ENCODE data around the gene PHACTR1. TPM values are rescaled to one million over a fixed set of nuclear protein-coding genes. Genes with fewer than 3 reads are reported as not detected.

The PHACTR1 gene
- total and polyA plus RNA-seq, 4 donors: 0.31 to 1.5 (median 0.79) TPM

- TF ChIP-seq HNF4G (IDR thresholded peaks at IDR 0.05) (no peak), NR2F2 (IDR thresholded peaks at IDR 0.05) (no peak)
- TF ChIP-seq, protein P1, sequence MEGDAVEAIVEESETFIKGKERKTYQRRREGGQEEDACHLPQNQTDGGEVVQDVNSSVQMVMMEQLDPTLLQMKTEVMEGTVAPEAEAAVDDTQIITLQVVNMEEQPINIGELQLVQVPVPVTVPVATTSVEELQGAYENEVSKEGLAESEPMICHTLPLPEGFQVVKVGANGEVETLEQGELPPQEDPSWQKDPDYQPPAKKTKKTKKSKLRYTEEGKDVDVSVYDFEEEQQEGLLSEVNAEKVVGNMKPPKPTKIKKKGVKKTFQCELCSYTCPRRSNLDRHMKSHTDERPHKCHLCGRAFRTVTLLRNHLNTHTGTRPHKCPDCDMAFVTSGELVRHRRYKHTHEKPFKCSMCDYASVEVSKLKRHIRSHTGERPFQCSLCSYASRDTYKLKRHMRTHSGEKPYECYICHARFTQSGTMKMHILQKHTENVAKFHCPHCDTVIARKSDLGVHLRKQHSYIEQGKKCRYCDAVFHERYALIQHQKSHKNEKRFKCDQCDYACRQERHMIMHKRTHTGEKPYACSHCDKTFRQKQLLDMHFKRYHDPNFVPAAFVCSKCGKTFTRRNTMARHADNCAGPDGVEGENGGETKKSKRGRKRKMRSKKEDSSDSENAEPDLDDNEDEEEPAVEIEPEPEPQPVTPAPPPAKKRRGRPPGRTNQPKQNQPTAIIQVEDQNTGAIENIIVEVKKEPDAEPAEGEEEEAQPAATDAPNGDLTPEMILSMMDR (IDR thresholded peaks at IDR 0.05; ENCODE audit: low read depth, low read length, missing input control): no peak
Observed at GRCh38 chr6:12984776-12985175, 268.2 kb downstream of the PHACTR1 start (continued).

- Histone ChIP-seq H3K9ac (ENCODE audit: low read depth in 1 of 2, low read length in 2 of 2) (no peak overlapping the region), H3K4me1 (ENCODE audit: control insufficient read depth in 4 of 4, insufficient read depth in 4 of 4, low read length in 3 of 4) (no peaks in the 10 kb centered on the region), H3K27ac (ENCODE audit: low read depth in 1 of 2, low read length in 2 of 2) (no peak overlapping the region), H3K36me3 (ENCODE audit: control insufficient read depth in 4 of 4, insufficient read depth in 3 of 4, low read depth in 1 of 4, low read length in 3 of 4) (no peaks in the 10 kb centered on the region), H3K4me3 (ENCODE audit: low read depth in 1 of 3, low read length in 3 of 3) (no peak overlapping the region), H3K9me3 (ENCODE audit: control insufficient read depth in 4 of 4, low read length in 3 of 4) (no peaks in the 10 kb centered on the region), H3K27me3 (ENCODE audit: control insufficient read depth in 4 of 4, insufficient read depth in 4 of 4, low read length in 3 of 4) (peaks cover 0 to 3% (median 0%) of the 10 kb centered on the region in 4 donors)
- DNase-seq (ENCODE audit: low spot score): no peak
- TF ChIP-seq GABPA (IDR thresholded peaks at IDR 0.05 in 1 of 2, conservative IDR thresholded peaks at IDR 0.05 in 1 of 2) (no peak), FOXA1 (IDR thresholded peaks at IDR 0.05) (no peak), HNF4A (conservative IDR thresholded peaks at IDR 0.05) (no peak), HNF4G (IDR thresholded peaks at IDR 0.05) (no peak), YY1 (IDR thresholded peaks at IDR 0.05) (no peak), EGR1 (IDR thresholded peaks at IDR 0.05; ENCODE audit: low read depth in 2 of 2) (no peak), JUND (IDR thresholded peaks at IDR 0.05) (no peak), NR2F2 (IDR thresholded peaks at IDR 0.05) (no peak), FOXA2 (IDR thresholded peaks at IDR 0.05) (no peak), SP1 (IDR thresholded peaks at IDR 0.05) (no peak), RAD21 (IDR thresholded peaks at IDR 0.05) (no peak), RXRA (IDR thresholded peaks at IDR 0.05) (no peak), TAF1 (conservative IDR thresholded peaks at IDR 0.05) (no peak)
- TF ChIP-seq, protein P1 (IDR thresholded peaks at IDR 0.05; ENCODE audit: low read depth, low read length, missing input control): no peak
- TF ChIP-seq, protein P2, sequence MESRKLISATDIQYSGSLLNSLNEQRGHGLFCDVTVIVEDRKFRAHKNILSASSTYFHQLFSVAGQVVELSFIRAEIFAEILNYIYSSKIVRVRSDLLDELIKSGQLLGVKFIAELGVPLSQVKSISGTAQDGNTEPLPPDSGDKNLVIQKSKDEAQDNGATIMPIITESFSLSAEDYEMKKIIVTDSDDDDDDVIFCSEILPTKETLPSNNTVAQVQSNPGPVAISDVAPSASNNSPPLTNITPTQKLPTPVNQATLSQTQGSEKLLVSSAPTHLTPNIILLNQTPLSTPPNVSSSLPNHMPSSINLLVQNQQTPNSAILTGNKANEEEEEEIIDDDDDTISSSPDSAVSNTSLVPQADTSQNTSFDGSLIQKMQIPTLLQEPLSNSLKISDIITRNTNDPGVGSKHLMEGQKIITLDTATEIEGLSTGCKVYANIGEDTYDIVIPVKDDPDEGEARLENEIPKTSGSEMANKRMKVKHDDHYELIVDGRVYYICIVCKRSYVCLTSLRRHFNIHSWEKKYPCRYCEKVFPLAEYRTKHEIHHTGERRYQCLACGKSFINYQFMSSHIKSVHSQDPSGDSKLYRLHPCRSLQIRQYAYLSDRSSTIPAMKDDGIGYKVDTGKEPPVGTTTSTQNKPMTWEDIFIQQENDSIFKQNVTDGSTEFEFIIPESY (IDR thresholded peaks at IDR 0.05): no peak
- TF ChIP-seq, protein P3, sequence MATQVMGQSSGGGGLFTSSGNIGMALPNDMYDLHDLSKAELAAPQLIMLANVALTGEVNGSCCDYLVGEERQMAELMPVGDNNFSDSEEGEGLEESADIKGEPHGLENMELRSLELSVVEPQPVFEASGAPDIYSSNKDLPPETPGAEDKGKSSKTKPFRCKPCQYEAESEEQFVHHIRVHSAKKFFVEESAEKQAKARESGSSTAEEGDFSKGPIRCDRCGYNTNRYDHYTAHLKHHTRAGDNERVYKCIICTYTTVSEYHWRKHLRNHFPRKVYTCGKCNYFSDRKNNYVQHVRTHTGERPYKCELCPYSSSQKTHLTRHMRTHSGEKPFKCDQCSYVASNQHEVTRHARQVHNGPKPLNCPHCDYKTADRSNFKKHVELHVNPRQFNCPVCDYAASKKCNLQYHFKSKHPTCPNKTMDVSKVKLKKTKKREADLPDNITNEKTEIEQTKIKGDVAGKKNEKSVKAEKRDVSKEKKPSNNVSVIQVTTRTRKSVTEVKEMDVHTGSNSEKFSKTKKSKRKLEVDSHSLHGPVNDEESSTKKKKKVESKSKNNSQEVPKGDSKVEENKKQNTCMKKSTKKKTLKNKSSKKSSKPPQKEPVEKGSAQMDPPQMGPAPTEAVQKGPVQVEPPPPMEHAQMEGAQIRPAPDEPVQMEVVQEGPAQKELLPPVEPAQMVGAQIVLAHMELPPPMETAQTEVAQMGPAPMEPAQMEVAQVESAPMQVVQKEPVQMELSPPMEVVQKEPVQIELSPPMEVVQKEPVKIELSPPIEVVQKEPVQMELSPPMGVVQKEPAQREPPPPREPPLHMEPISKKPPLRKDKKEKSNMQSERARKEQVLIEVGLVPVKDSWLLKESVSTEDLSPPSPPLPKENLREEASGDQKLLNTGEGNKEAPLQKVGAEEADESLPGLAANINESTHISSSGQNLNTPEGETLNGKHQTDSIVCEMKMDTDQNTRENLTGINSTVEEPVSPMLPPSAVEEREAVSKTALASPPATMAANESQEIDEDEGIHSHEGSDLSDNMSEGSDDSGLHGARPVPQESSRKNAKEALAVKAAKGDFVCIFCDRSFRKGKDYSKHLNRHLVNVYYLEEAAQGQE (IDR thresholded peaks at IDR 0.05): no peak
Observed at GRCh38 chr6:12987783-12988182, 271.2 kb downstream of the PHACTR1 start.

All from liver (tissue), 9 donors.